OCI-LY7 (cell line): ENCODE measurements around the gene DHX38. TPM values are rescaled to one million over a fixed set of nuclear protein-coding genes. Genes with fewer than 3 reads are reported as not detected.
A peak's percentile ranks its signal among the peaks of the same experiment; 100 is the strongest.

Experiments
- BruUV-seq: library from RNA; stranded (reverse); fragments of 400-500 nt; replicated peaks from 2 replicates; lab custom pipeline; 2021; lab: Mats Ljungman, UMichigan
- CTCF ChIA-PET: fragments of 300-600 bp; sonication (Branson Sonifier 250); formaldehyde crosslinking; loops from one replicate; lab custom pipeline; 2022; ENCODE audit warnings: antibody characterized with exemption; ENCODE audit not compliant: unreplicated experiment; lab: Charles Lee
- POLR2A ChIA-PET: fragments of 300-600 bp; sonication (Branson Sonifier 250); formaldehyde crosslinking; loops from one replicate; lab custom pipeline; 2022; ENCODE audit warnings: antibody characterized with exemption; lab: Charles Lee
- DNase-seq: peaks from one replicate; pipeline ENCODE4 v3.0.0-alpha.2; 2015; ENCODE audit warnings: low spot score
- H2AFZ ChIP-seq: fragments of 200-600 bp; sonication (generic), shearing (Covaris generic); 2 replicates; pipeline ENCODE4 v1.6.1; 2014; ENCODE audit warnings: mild to moderate bottlenecking, antibody characterized with exemption, low read length, moderate library complexity
- H3K27ac ChIP-seq: fragments of 200-600 bp; sonication (generic); 2 replicates; pipeline ENCODE4 v1.5.1; 2014; ENCODE audit warnings: mixed run types, low read depth, mild to moderate bottlenecking, moderate library complexity, low read length, inconsistent platforms; ENCODE audit not compliant: poor library complexity, severe bottlenecking
- H3K36me3 ChIP-seq: fragments of 200-600 bp; sonication (generic); 2 replicates; pipeline ENCODE4 v1.6.1; 2014; ENCODE audit warnings: mild to moderate bottlenecking, antibody characterized with exemption, low read length, moderate library complexity, mixed read lengths; ENCODE audit not compliant: insufficient read depth
- H3K4me1 ChIP-seq: fragments of 200-600 bp; sonication (generic); 2 replicates; pipeline ENCODE4 v1.5.1; 2014; ENCODE audit warnings: mild to moderate bottlenecking, low read length; ENCODE audit not compliant: insufficient read depth, poor library complexity, severe bottlenecking
- H3K4me2 ChIP-seq: fragments of 200-600 bp; sonication (generic); 2 replicates; pipeline ENCODE4 v1.6.1; 2014; ENCODE audit warnings: mild to moderate bottlenecking, low read length
- H3K4me3 ChIP-seq: fragments of 200-600 bp; sonication (generic); 2 replicates; pipeline ENCODE4 v1.5.1; 2014; ENCODE audit warnings: mild to moderate bottlenecking, low read depth, low read length; ENCODE audit not compliant: poor library complexity, severe bottlenecking
- H3K79me2 ChIP-seq: fragments of 200-600 bp; sonication (generic); 2 replicates; pipeline ENCODE4 v1.6.1; 2016; ENCODE audit warnings: low read depth, mild to moderate bottlenecking, low read length, moderate library complexity, mixed read lengths; ENCODE audit not compliant: insufficient read depth
- H3K9me2 ChIP-seq: fragments of 200-600 bp; sonication (generic); 2 replicates; pipeline ENCODE4 v1.6.1; 2016; ENCODE audit warnings: mild to moderate bottlenecking, low read length, mixed read lengths; ENCODE audit not compliant: insufficient read depth
- H3K9me3 ChIP-seq: fragments of 200-600 bp; sonication (generic); 2 replicates; pipeline ENCODE4 v1.6.1; 2014; ENCODE audit warnings: mild to moderate bottlenecking, mixed run types, low read length, mixed read lengths
- H4K20me1 ChIP-seq: fragments of 200-600 bp; sonication (generic); 2 replicates; pipeline ENCODE4 v1.6.1; 2014; ENCODE audit warnings: mild to moderate bottlenecking, antibody characterized with exemption, low read length, moderate library complexity, mixed read lengths; ENCODE audit not compliant: insufficient read depth
- CTCF ChIP-seq: fragments of 200-600 bp; sonication (generic); conservative IDR thresholded peaks from 2 replicates; pipeline ENCODE4 v1.5.1; 2014; ENCODE audit warnings: mild to moderate bottlenecking, antibody characterized with exemption, low read length, moderate library complexity, mixed read lengths
- EZH2phosphoT487 ChIP-seq: fragments of 200-600 bp; sonication (generic); IDR thresholded peaks from 2 replicates; pipeline ENCODE4 v1.6.1; 2018; ENCODE audit warnings: low read depth, borderline replicate concordance, mild to moderate bottlenecking, mixed run types, antibody characterized with exemption, low read length, moderate library complexity, mixed read lengths
- intact Hi-C: fragments of 100-400 bp; cut with micrococcal nuclease; formaldehyde crosslinking; loops from one replicate; pipeline ENCODE4 v1.10.0; 2022; ENCODE audit not compliant: unreplicated experiment
- total RNA-seq, 2 experiments: library from RNA; depleted of rRNA in 1 of 2; stranded (reverse); fragments of >200 nt in 1 of 2; shearing (Covaris generic) in 1 of 2; gene quantifications; 2 replicates each; pipeline ENCODE4 v1.2.3, GENCODE V29; 2014 to 2022

DHX38 gene
- total RNA-seq, 2 experiments from 2014 or later: 56.6 to 86.5 TPM

DNA sequence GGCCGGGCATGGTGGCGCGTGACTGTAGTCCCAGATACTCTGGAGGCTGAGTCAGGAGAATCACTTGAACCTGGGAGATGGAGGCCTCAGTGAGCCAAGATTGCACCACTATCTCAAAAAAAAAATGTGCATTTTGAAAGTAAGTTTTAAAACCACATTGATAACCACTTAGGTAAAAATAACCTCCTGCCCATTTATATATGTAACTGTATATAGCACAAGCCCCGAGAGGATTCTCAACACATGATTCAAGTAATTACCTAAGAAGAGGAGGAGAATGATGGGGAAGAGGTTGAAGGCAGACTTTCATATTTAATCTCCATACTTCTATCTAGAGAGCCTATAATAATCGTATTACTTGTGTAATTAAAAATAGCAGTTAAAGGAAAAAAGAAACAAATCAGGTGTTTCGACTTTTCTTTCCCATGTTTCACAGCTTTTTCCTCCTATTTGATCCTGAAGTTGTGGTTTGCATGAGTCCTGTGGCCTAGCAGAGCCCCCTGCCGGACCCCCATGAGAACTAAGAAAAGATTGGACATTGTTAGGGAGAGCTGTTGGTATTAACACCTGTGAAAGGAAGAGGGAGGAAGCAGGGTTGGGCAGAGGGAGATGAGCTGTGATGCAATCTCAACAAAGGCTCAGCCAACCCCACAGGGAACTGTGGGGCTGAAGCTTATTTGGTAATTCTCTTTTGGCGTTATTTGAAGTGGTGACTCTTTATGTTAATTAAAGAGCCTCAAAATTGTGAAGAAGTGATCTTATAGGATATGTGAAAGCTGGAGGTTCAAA lies 56.2 kb downstream of the DHX38 start:
- Histone ChIP-seq H3K4me1 (no peaks in the 10 kb centered on the region), H3K36me3 (no peaks in the 10 kb centered on the region), H2AFZ (no peak overlapping the region), H3K4me2 (no peak overlapping the region), H4K20me1 (no peaks in the 10 kb centered on the region), H3K9me2 (no peaks in the 10 kb centered on the region), H3K4me3 (no peak overlapping the region), H3K79me2 (no peaks in the 10 kb centered on the region), H3K9me3 (no peaks in the 10 kb centered on the region), H3K27ac (no peak overlapping the region)
- intact Hi-C loops: no loop called here
- no TSS peak for BruUV-seq
- POLR2A ChIA-PET: no interaction called here
- CTCF ChIA-PET: no interaction called here
- TF ChIP-seq EZH2phosphoT487: no peak
- TF ChIP-seq CTCF: peak; percentile 49
- no peak for DNase-seq

DNA sequence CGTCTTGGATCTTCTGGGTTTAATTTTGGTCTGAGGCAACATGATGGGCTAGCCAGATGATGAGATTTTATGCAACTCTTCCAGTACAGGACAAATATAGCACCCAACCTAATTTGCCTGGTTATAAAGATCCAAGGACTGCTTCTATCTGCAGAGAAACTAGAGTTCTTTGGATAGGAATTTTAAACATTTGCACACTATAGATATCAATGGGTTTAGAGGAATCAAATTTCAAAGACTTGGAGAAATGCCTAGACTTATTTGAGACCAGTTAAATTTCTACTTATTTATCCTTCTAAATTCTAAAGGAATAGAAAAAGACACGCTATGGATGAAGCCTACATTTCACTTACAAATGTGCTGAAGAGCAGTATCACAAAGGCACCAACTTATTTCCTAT lies 65.7 kb downstream of the DHX38 start:
- Histone ChIP-seq H3K27ac (no peak overlapping the region), H3K4me2 (no peak overlapping the region), H3K9me3 (no peaks in the 10 kb centered on the region), H4K20me1 (no peaks in the 10 kb centered on the region), H3K36me3 (no peaks in the 10 kb centered on the region), H3K9me2 (no peaks in the 10 kb centered on the region), H3K4me3 (no peak overlapping the region), H2AFZ (no peak overlapping the region), H3K79me2 (no peaks in the 10 kb centered on the region), H3K4me1 (no peaks in the 10 kb centered on the region)
- no peak for DNase-seq
- POLR2A ChIA-PET: interaction anchor here (0.6 to 1.0 kb wide), 3 partner anchors 12 to 772 kb away, joined by 3 to 5 read pairs (median 4); no protein-coding TSS in a partner anchor
- intact Hi-C loops: no loop called here
- CTCF ChIA-PET: interaction anchor here (1.1 kb wide), 1 partner anchor 12 kb away, joined by 4 read pairs; the partner anchor contains the start of gene PMFBP1
- TF ChIP-seq CTCF: no peak
- TF ChIP-seq EZH2phosphoT487: no peak
- BruUV-seq: no TSS peak

- no peaks in the 10 kb centered on the region for H3K36me3 ChIP-seq
- no peak overlapping the region for H3K4me3 ChIP-seq
- H3K27ac ChIP-seq: no peak overlapping the region
- ChIA-PET POLR2A (interaction anchor here (0.6 to 1.2 kb wide), 5 partner anchors 9 to 1048 kb away, joined by 3 to 5 read pairs (median 3); no protein-coding TSS in a partner anchor), CTCF (interaction anchor here (1.1 kb wide), 1 partner anchor 12 kb away, joined by 4 read pairs; the partner anchor contains the start of gene PMFBP1)
- H3K9me2 ChIP-seq: no peaks in the 10 kb centered on the region
- no peaks in the 10 kb centered on the region for H4K20me1 ChIP-seq
- no TSS peak for BruUV-seq
- H3K4me1 ChIP-seq: no peaks in the 10 kb centered on the region
- intact Hi-C loops: no loop called here
- DNase-seq: no peak
- H3K9me3 ChIP-seq: no peaks in the 10 kb centered on the region
- H3K4me2 ChIP-seq: no peak overlapping the region
- H3K79me2 ChIP-seq: no peaks in the 10 kb centered on the region
- no peak for TF ChIP-seq EZH2phosphoT487
- no peak for TF ChIP-seq CTCF
- no peak overlapping the region for H2AFZ ChIP-seq
Observed at GRCh38 chr16:72159801-72160200, 66.2 kb downstream of the DHX38 start.
